ENCODE data around the gene TCHP.

The TCHP gene

GRCh38 chr12:109863847-109864712 lies 36.0 kb upstream of the TCHP start:
- DNase-seq (ENCODE audit: insufficient read length, low spot score) = no peak

GRCh38 chr12:109864916-109865315 lies 35.2 kb upstream of the TCHP start:
- no peak for TF ChIP-seq CTCF (IDR thresholded peaks at IDR 0.05; ENCODE audit: insufficient read depth, missing control alignments)
- DNase-seq (ENCODE audit: insufficient read length, low spot score) (no peak), FAIRE-seq (no peak)

More at GRCh38 chr12:109863847-109864712, 36.0 kb upstream of the TCHP start:
- no peak for TF ChIP-seq CTCF (IDR thresholded peaks at IDR 0.05; ENCODE audit: insufficient read depth, missing control alignments)
- FAIRE-seq = no peak

- FAIRE-seq (no peak), DNase-seq (ENCODE audit: insufficient read length, low spot score) (no peak)
- no peak for TF ChIP-seq CTCF (IDR thresholded peaks at IDR 0.05; ENCODE audit: insufficient read depth, missing control alignments)
Observed at GRCh38 chr12:109868182-109869051, 31.7 kb upstream of the TCHP start.

- DNase-seq (ENCODE audit: insufficient read length, low spot score) (no peak), FAIRE-seq (no peak)
- no peak for TF ChIP-seq CTCF (IDR thresholded peaks at IDR 0.05; ENCODE audit: insufficient read depth, missing control alignments)
Observed at GRCh38 chr12:109870648-109871047, 29.4 kb upstream of the TCHP start.

GRCh38 chr12:109871668-109872314 lies 28.3 kb upstream of the TCHP start:
- FAIRE-seq (no peak), DNase-seq (ENCODE audit: insufficient read length, low spot score) (no peak)
- TF ChIP-seq CTCF (IDR thresholded peaks at IDR 0.05; ENCODE audit: insufficient read depth, missing control alignments) = no peak

- TF ChIP-seq CTCF (IDR thresholded peaks at IDR 0.05; ENCODE audit: insufficient read depth, missing control alignments) = no peak
- FAIRE-seq = no peak
- DNase-seq (ENCODE audit: insufficient read length, low spot score) = no peak
Observed at GRCh38 chr12:109873653-109874052, 26.4 kb upstream of the TCHP start.
